Calu3 (cell line): ENCODE results near the gene NSD1. TPM values are rescaled to one million over a fixed set of nuclear protein-coding genes. Genes with fewer than 3 reads are reported as not detected.

ENCODE experiments used
- BruUV-seq: library from RNA; stranded (reverse); fragments of 400-500 nt; replicated peaks from 2 replicates; lab custom pipeline; 2021; lab: Mats Ljungman, UMichigan
- CTCF ChIA-PET: fragments of 300-600 bp; sonication (Branson Sonifier 250); formaldehyde crosslinking; loops from one replicate; lab custom pipeline; 2022; ENCODE audit warnings: antibody characterized with exemption; lab: Charles Lee
- DNase-seq: peaks from one replicate; pipeline ENCODE4 v3.0.0; 2022
- H3K27ac Mint-ChIP-seq: one replicate; pipeline ENCODE4 v1.8.0; 2022; ENCODE audit warnings: mixed read lengths; ENCODE audit not compliant: unreplicated experiment
- H3K27me3 Mint-ChIP-seq: one replicate; pipeline ENCODE4 v1.8.0; 2022; ENCODE audit warnings: mixed read lengths; ENCODE audit not compliant: unreplicated experiment
- H3K36me3 Mint-ChIP-seq: one replicate; pipeline ENCODE4 v1.8.0; 2022; ENCODE audit warnings: mild to moderate bottlenecking, moderate library complexity, mixed read lengths; ENCODE audit not compliant: insufficient read depth, unreplicated experiment
- H3K4me1 Mint-ChIP-seq: one replicate; pipeline ENCODE4 v1.8.0; 2022; ENCODE audit warnings: mild to moderate bottlenecking, low read depth, mixed read lengths; ENCODE audit not compliant: unreplicated experiment
- H3K4me3 Mint-ChIP-seq: one replicate; pipeline ENCODE4 v1.8.0; 2022; ENCODE audit warnings: mild to moderate bottlenecking, low read depth, moderate library complexity, mixed read lengths; ENCODE audit not compliant: unreplicated experiment
- H3K9me3 Mint-ChIP-seq: one replicate; pipeline ENCODE4 v1.8.0; 2022; ENCODE audit warnings: low read depth, mixed read lengths; ENCODE audit not compliant: unreplicated experiment
- CTCF ChIP-seq: fragments of 200-600 bp; IDR thresholded peaks from one replicate; pipeline ENCODE4 v1.8.0; 2022; ENCODE audit warnings: antibody characterized with exemption; ENCODE audit not compliant: unreplicated experiment
- intact Hi-C: fragments of 100-400 bp; cut with micrococcal nuclease; formaldehyde crosslinking; loops from one replicate; pipeline ENCODE4 v1.10.0; 2022; ENCODE audit not compliant: unreplicated experiment
- total RNA-seq: library from RNA; stranded (reverse); gene quantifications from 2 replicates; pipeline ENCODE4 v1.2.3, GENCODE V29; 2022

NSD1 gene
- total RNA-seq, 1 experiment from 2014 or later: 61.4 TPM

GRCh38 chr5:177209610-177210009, 76.0 kb downstream of the NSD1 start:
- CTCF ChIA-PET: no interaction called here
- BruUV-seq: no TSS peak
- intact Hi-C loops: no loop called here
- no peaks in the 10 kb centered on the region for H3K4me1 Mint-ChIP-seq
- DNase-seq: no peak
- H3K4me3 Mint-ChIP-seq: no peak overlapping the region
- H3K27ac Mint-ChIP-seq: no peak overlapping the region
- peaks cover 25% of the 10 kb centered on the region for H3K36me3 Mint-ChIP-seq
- H3K9me3 Mint-ChIP-seq: no peaks in the 10 kb centered on the region
- no peak for TF ChIP-seq CTCF
- H3K27me3 Mint-ChIP-seq: no peaks in the 10 kb centered on the region

GRCh38 chr5:177212242-177212641, 78.7 kb downstream of the NSD1 start:
- no peak for TF ChIP-seq CTCF
- CTCF ChIA-PET: interaction anchor here (0.7 kb wide), 1 partner anchor 24 kb away, joined by 5 read pairs; no protein-coding TSS in a partner anchor
- no peaks in the 10 kb centered on the region for H3K27me3 Mint-ChIP-seq
- no peak overlapping the region for H3K27ac Mint-ChIP-seq
- no peaks in the 10 kb centered on the region for H3K4me1 Mint-ChIP-seq
- H3K4me3 Mint-ChIP-seq: no peak overlapping the region
- peaks cover 14% of the 10 kb centered on the region for H3K36me3 Mint-ChIP-seq
- no peaks in the 10 kb centered on the region for H3K9me3 Mint-ChIP-seq
- no TSS peak for BruUV-seq
- intact Hi-C loops: no loop called here
- no peak for DNase-seq

- no peak overlapping the region for H3K4me3 Mint-ChIP-seq
- H3K27me3 Mint-ChIP-seq: no peaks in the 10 kb centered on the region
- H3K4me1 Mint-ChIP-seq: no peaks in the 10 kb centered on the region
- H3K27ac Mint-ChIP-seq: no peak overlapping the region
- BruUV-seq: no TSS peak
- CTCF ChIA-PET: no interaction called here
- no peaks in the 10 kb centered on the region for H3K36me3 Mint-ChIP-seq
- no peaks in the 10 kb centered on the region for H3K9me3 Mint-ChIP-seq
- no peak for DNase-seq
- TF ChIP-seq CTCF: no peak
- intact Hi-C loops: no loop called here
These were observed 87.0 kb downstream of the NSD1 start for GRCh38 chr5:177220576-177220975.

GRCh38 chr5:177222269-177222668, 88.7 kb downstream of the NSD1 start:
- no peak for DNase-seq
- intact Hi-C loops: no loop called here
- no peaks in the 10 kb centered on the region for H3K27me3 Mint-ChIP-seq
- no peaks in the 10 kb centered on the region for H3K9me3 Mint-ChIP-seq
- H3K36me3 Mint-ChIP-seq: no peaks in the 10 kb centered on the region
- H3K27ac Mint-ChIP-seq: no peak overlapping the region
- BruUV-seq: no TSS peak
- TF ChIP-seq CTCF: no peak
- CTCF ChIA-PET: no interaction called here
- H3K4me1 Mint-ChIP-seq: no peaks in the 10 kb centered on the region
- H3K4me3 Mint-ChIP-seq: no peak overlapping the region
